Activated T-cell treated with anti-CD3 and anti-CD28 coated beads, Interleukin-2, amount 50 U/mL, for 4 hours (primary cell): Measurements from ENCODE around the gene HMGXB3. TPM values are rescaled to one million over a fixed set of nuclear protein-coding genes. Genes with fewer than 3 reads are reported as not detected.
"Not testable (repeated sequence)": the region's sequence is repeated elsewhere in the genome, so short reads cannot be mapped to it uniquely, and the experiment has no call there.

Source experiments
- ATAC-seq, 2 donors: fragments of 200-7000 bp; cut with Tn5 transposase; one replicate each; pipeline ENCODE4 v1.10.0; 2021
- DNase-seq: peaks from one replicate; pipeline ENCODE4 v3.0.0-alpha.2; 2020
- H3K27me3 Mint-ChIP-seq: one replicate; pipeline ENCODE4 v1.8.0; 2021; ENCODE audit warnings: low read depth, mixed read lengths
- H3K36me3 Mint-ChIP-seq: one replicate; pipeline ENCODE4 v1.8.0; 2022; ENCODE audit warnings: mixed read lengths; ENCODE audit not compliant: insufficient read depth
- H3K4me1 Mint-ChIP-seq: one replicate; pipeline ENCODE4 v1.8.0; 2021; ENCODE audit warnings: low read depth, mixed read lengths
- H3K4me3 Mint-ChIP-seq: one replicate; pipeline ENCODE4 v1.8.0; 2021; ENCODE audit warnings: mild to moderate bottlenecking, moderate library complexity, mixed read lengths
- H3K9me3 Mint-ChIP-seq: one replicate; pipeline ENCODE4 v1.8.0; 2021; ENCODE audit warnings: mixed read lengths
- total RNA-seq, 3 donors: library from RNA; stranded (reverse); gene quantifications; one replicate each; pipeline ENCODE4 v1.2.1, GENCODE V29; 2021

Gene HMGXB3
- total RNA-seq, 3 donors from 2014 or later: 46.2 to 49.2 (median 46.4) TPM

- no peak for ATAC-seq
- Mint-ChIP-seq H3K4me3 (no peak overlapping the region), H3K27me3 (no peaks in the 10 kb centered on the region), H3K36me3 (peaks cover 59% of the 10 kb centered on the region), H3K9me3 (no peaks in the 10 kb centered on the region), H3K4me1 (peaks cover 19% of the 10 kb centered on the region)
- no peak for DNase-seq
These were observed 45.5 kb downstream of the HMGXB3 start for GRCh38 chr5:150046031-150046430.

- H3K27me3 Mint-ChIP-seq, H3K4me1 Mint-ChIP-seq, DNase-seq, ATAC-seq, H3K9me3 Mint-ChIP-seq, H3K4me3 Mint-ChIP-seq: not testable (repeated sequence)
- H3K36me3 Mint-ChIP-seq: peaks cover 60% of the 10 kb centered on the region
These were observed 49.8 kb downstream of the HMGXB3 start for GRCh38 chr5:150050172-150050811.

GRCh38 chr5:150051657-150052195, 51.2 kb downstream of the HMGXB3 start:
- no peaks in the 10 kb centered on the region for H3K9me3 Mint-ChIP-seq
- no peak for ATAC-seq
- DNase-seq: no peak
- no peaks in the 10 kb centered on the region for H3K27me3 Mint-ChIP-seq
- peaks cover 55% of the 10 kb centered on the region for H3K36me3 Mint-ChIP-seq
- H3K4me3 Mint-ChIP-seq: no peak overlapping the region
- H3K4me1 Mint-ChIP-seq: no peaks in the 10 kb centered on the region

- Mint-ChIP-seq H3K4me3 (no peak overlapping the region), H3K36me3 (peaks cover 55% of the 10 kb centered on the region), H3K9me3 (no peaks in the 10 kb centered on the region), H3K4me1 (no peaks in the 10 kb centered on the region), H3K27me3 (no peaks in the 10 kb centered on the region)
- no peak for DNase-seq
- no peak for ATAC-seq
These were observed 51.9 kb downstream of the HMGXB3 start for GRCh38 chr5:150052226-150052955.

- Mint-ChIP-seq H3K9me3 (no peaks in the 10 kb centered on the region), H3K36me3 (peaks cover 48% of the 10 kb centered on the region), H3K27me3 (no peaks in the 10 kb centered on the region), H3K4me1 (no peaks in the 10 kb centered on the region), H3K4me3 (no peak overlapping the region)
- ATAC-seq: no peak
- no peak for DNase-seq
These were observed 52.6 kb downstream of the HMGXB3 start for GRCh38 chr5:150052956-150053712.

GRCh38 chr5:150053713-150054392, 53.3 kb downstream of the HMGXB3 start:
- H3K27me3 Mint-ChIP-seq: no peaks in the 10 kb centered on the region
- no peak overlapping the region for H3K4me3 Mint-ChIP-seq
- H3K9me3 Mint-ChIP-seq: no peaks in the 10 kb centered on the region
- H3K4me1 Mint-ChIP-seq: no peaks in the 10 kb centered on the region
- ATAC-seq (no peak), DNase-seq (no peak)
- peaks cover 41% of the 10 kb centered on the region for H3K36me3 Mint-ChIP-seq

GRCh38 chr5:150054569-150054968, 54.0 kb downstream of the HMGXB3 start:
- no peaks in the 10 kb centered on the region for H3K27me3 Mint-ChIP-seq
- H3K36me3 Mint-ChIP-seq: peaks cover 34% of the 10 kb centered on the region
- no peaks in the 10 kb centered on the region for H3K4me1 Mint-ChIP-seq
- ATAC-seq (no peak), DNase-seq (no peak)
- H3K4me3 Mint-ChIP-seq: no peak overlapping the region
- no peaks in the 10 kb centered on the region for H3K9me3 Mint-ChIP-seq

GRCh38 chr5:150055326-150056074, 55.0 kb downstream of the HMGXB3 start:
- ATAC-seq (no peak), DNase-seq (no peak)
- Mint-ChIP-seq H3K36me3 (peaks cover 30% of the 10 kb centered on the region), H3K9me3 (no peaks in the 10 kb centered on the region), H3K4me3 (no peak overlapping the region), H3K27me3 (no peaks in the 10 kb centered on the region), H3K4me1 (no peaks in the 10 kb centered on the region)

- no peak for ATAC-seq
- no peak overlapping the region for H3K4me3 Mint-ChIP-seq
These were observed 55.5 kb downstream of the HMGXB3 start for GRCh38 chr5:150056075-150056443.

GRCh38 chr5:150057052-150057451, 56.5 kb downstream of the HMGXB3 start:
- Mint-ChIP-seq H3K4me1 (no peaks in the 10 kb centered on the region), H3K27me3 (no peaks in the 10 kb centered on the region), H3K36me3 (peaks cover 21% of the 10 kb centered on the region), H3K9me3 (no peaks in the 10 kb centered on the region), H3K4me3 (no peak overlapping the region)
- no peak for ATAC-seq
- DNase-seq: no peak

More at GRCh38 chr5:150056075-150056443, 55.5 kb downstream of the HMGXB3 start:
- peaks cover 28% of the 10 kb centered on the region for H3K36me3 Mint-ChIP-seq
- no peak for DNase-seq
- no peaks in the 10 kb centered on the region for H3K27me3 Mint-ChIP-seq
- no peaks in the 10 kb centered on the region for H3K9me3 Mint-ChIP-seq
- H3K4me1 Mint-ChIP-seq: no peaks in the 10 kb centered on the region

GRCh38 chr5:150057511-150057910, 57.0 kb downstream of the HMGXB3 start:
- DNase-seq: no peak
- no peak for ATAC-seq
- Mint-ChIP-seq H3K4me3 (no peak overlapping the region), H3K4me1 (no peaks in the 10 kb centered on the region), H3K27me3 (no peaks in the 10 kb centered on the region), H3K36me3 (peaks cover 17% of the 10 kb centered on the region), H3K9me3 (no peaks in the 10 kb centered on the region)

- Mint-ChIP-seq H3K4me1 (no peaks in the 10 kb centered on the region), H3K9me3 (no peaks in the 10 kb centered on the region), H3K4me3 (no peak overlapping the region), H3K27me3 (no peaks in the 10 kb centered on the region), H3K36me3 (peaks cover 12% of the 10 kb centered on the region)
- ATAC-seq (no peak), DNase-seq (no peak)
These were observed 57.5 kb downstream of the HMGXB3 start for GRCh38 chr5:150057996-150058395.

- Mint-ChIP-seq H3K27me3 (no peaks in the 10 kb centered on the region), H3K4me3 (no peak overlapping the region)
These were observed 58.1 kb downstream of the HMGXB3 start for GRCh38 chr5:150058480-150059126.

More at GRCh38 chr5:150058480-150059126, 58.1 kb downstream of the HMGXB3 start:
- ATAC-seq: no peak
- no peaks in the 10 kb centered on the region for H3K4me1 Mint-ChIP-seq
- no peak for DNase-seq
- peaks cover 6% of the 10 kb centered on the region for H3K36me3 Mint-ChIP-seq
- H3K9me3 Mint-ChIP-seq: no peaks in the 10 kb centered on the region
